ENCODE results near the gene P2RY12.

GRCh38 chr3:151305060-151305774 lies 79.3 kb downstream of the P2RY12 start:
- no peak for TF ChIP-seq POLR2AphosphoS5 (IDR thresholded peaks at IDR 0.05)
- no peak for TF ChIP-seq RAD21 (conservative IDR thresholded peaks at IDR 0.05)
- TF ChIP-seq CTCF (IDR thresholded peaks at IDR 0.05; ENCODE audit: poor library complexity, severe bottlenecking), result no peak
- no peak for TF ChIP-seq TAF1 (IDR thresholded peaks at IDR 0.05; ENCODE audit: low read depth)
- TF ChIP-seq EZH2 (IDR thresholded peaks at IDR 0.05; ENCODE audit: borderline replicate concordance, insufficient read depth, low read length, poor library complexity, severe bottlenecking), result no peak
- no peak for TF ChIP-seq EP300 (conservative IDR thresholded peaks at IDR 0.05; ENCODE audit: poor library complexity, severe bottlenecking)
